HG02678 (cell line): ENCODE results near the gene ARMC9.

Source experiments
- ATAC-seq: cut with Tn5 transposase; IDR thresholded peaks from one replicate; pipeline ENCODE4 v1.9.1; 2021; ENCODE audit warnings: mild to moderate bottlenecking, moderate library complexity; ENCODE audit not compliant: unreplicated experiment

The ARMC9 gene

GRCh38 chr2:231378026-231378722, 179.7 kb downstream of the ARMC9 start:
- ATAC-seq: no peak

GRCh38 chr2:231379266-231380215, 181.1 kb downstream of the ARMC9 start:
- ATAC-seq: no peak

GRCh38 chr2:231380307-231380706, 181.9 kb downstream of the ARMC9 start:
- ATAC-seq: no peak

GRCh38 chr2:231380991-231381847, 182.8 kb downstream of the ARMC9 start:
- no peak for ATAC-seq

GRCh38 chr2:231382116-231382515, 183.7 kb downstream of the ARMC9 start:
- ATAC-seq: no peak

- ATAC-seq: no peak
Measured at GRCh38 chr2:231383416-231384108, 185.1 kb downstream of the ARMC9 start.

- ATAC-seq: no peak
Measured at GRCh38 chr2:231384109-231384435, 185.6 kb downstream of the ARMC9 start.

- no peak for ATAC-seq
Measured at GRCh38 chr2:231384970-231385369, 186.5 kb downstream of the ARMC9 start.

- no peak for ATAC-seq
Measured at GRCh38 chr2:231385429-231385828, 187.0 kb downstream of the ARMC9 start.

GRCh38 chr2:231386446-231386845, 188.0 kb downstream of the ARMC9 start:
- no peak for ATAC-seq

- no peak for ATAC-seq
Measured at GRCh38 chr2:231387904-231388724, 189.7 kb downstream of the ARMC9 start.

GRCh38 chr2:231388725-231389346, 190.4 kb downstream of the ARMC9 start:
- ATAC-seq: no peak

GRCh38 chr2:231390667-231391066, 192.2 kb downstream of the ARMC9 start:
- ATAC-seq: no peak

GRCh38 chr2:231391981-231392380, 193.6 kb downstream of the ARMC9 start:
- ATAC-seq: no peak

GRCh38 chr2:231392431-231393148, 194.2 kb downstream of the ARMC9 start:
- ATAC-seq: no peak

GRCh38 chr2:231393149-231394131, 195.0 kb downstream of the ARMC9 start:
- ATAC-seq: peak; percentile 47
